Thymus (tissue), 11 donors: ENCODE results near the gene OPRM1. TPM values are rescaled to one million over a fixed set of nuclear protein-coding genes. Genes with fewer than 3 reads are reported as not detected.
A peak's percentile ranks its signal among the peaks of the same experiment; 100 is the strongest.

ENCODE experiments used
- DNase-seq, 9 donors: peaks; one replicate each; pipeline ENCODE4 v3.0.0-alpha.2; 2013; ENCODE audit warnings: low spot score in 9 of 9, low read depth in 6 of 9, missing footprints in 1 of 9
- H3K27ac ChIP-seq, 2 donors: one replicate each; pipeline ENCODE4 v1.5.1; 2013; ENCODE audit warnings: control low read depth in 1 of 2, low read depth in 1 of 2, low read length in 1 of 2, mild to moderate bottlenecking in 1 of 2, moderate library complexity in 1 of 2
- H3K27me3 ChIP-seq, 2 donors: one replicate each; pipeline ENCODE4 v1.5.1; 2013; ENCODE audit warnings: low read length in 1 of 2; ENCODE audit not compliant: control insufficient read depth in 2 of 2, insufficient read depth in 1 of 2
- H3K36me3 ChIP-seq, 2 donors: one replicate each; pipeline ENCODE4 v1.5.1; 2013; ENCODE audit warnings: low read length in 1 of 2, mild to moderate bottlenecking in 1 of 2, moderate library complexity in 1 of 2; ENCODE audit not compliant: control insufficient read depth in 2 of 2, insufficient read depth in 2 of 2
- H3K4me1 ChIP-seq, 2 donors: one replicate each; pipeline ENCODE4 v1.5.1; 2013; ENCODE audit warnings: low read length in 2 of 2; ENCODE audit not compliant: control insufficient read depth in 2 of 2, insufficient read depth in 2 of 2
- H3K4me3 ChIP-seq, 2 donors: one replicate each; pipeline ENCODE4 v1.5.1; 2013; ENCODE audit warnings: low read length in 2 of 2, control low read depth in 1 of 2, mild to moderate bottlenecking in 1 of 2
- H3K9me3 ChIP-seq, 2 donors: one replicate each; pipeline ENCODE4 v1.5.1; 2013; ENCODE audit warnings: low read length in 1 of 2, mild to moderate bottlenecking in 1 of 2; ENCODE audit not compliant: control insufficient read depth in 2 of 2, insufficient read depth in 1 of 2
- WGBS: extraction: QIAGEN DNeasy Blood & Tissue Kit; methylation state at CpG from one replicate; pipeline ENCODE4 v1.1.7; 2013; 5-methylcytosine and 5-hydroxymethylcytosine counted together
- polyA plus RNA-seq: library from polyadenylated mRNA; stranded (reverse); fragments of 200-250 nt; gene quantifications from one replicate; pipeline ENCODE4 v1.2.3, GENCODE V29; 2013
- total RNA-seq: library from RNA; stranded (reverse); fragments of 120-200 nt; gene quantifications from one replicate; pipeline ENCODE4 v1.2.4, GENCODE V29; 2013
- donor health status: healthy.

The OPRM1 gene
- total and polyA plus RNA-seq, 2 donors, result 0.02 TPM; not detected in 1

GRCh38 chr6:154277629-154278017 lies 238.6 kb downstream of the OPRM1 start:
- no peaks in the 10 kb centered on the region for H3K27me3 ChIP-seq
- no peak overlapping the region for H3K4me3 ChIP-seq
- no peaks in the 10 kb centered on the region for H3K9me3 ChIP-seq
- no peaks in the 10 kb centered on the region for H3K36me3 ChIP-seq
- WGBS, result 31% methylated on average over 7 of the region's 7 CpGs
- H3K4me1 ChIP-seq, result peaks cover 5 to 20% of the 10 kb centered on the region in 2 donors
- no peak overlapping the region for H3K27ac ChIP-seq
- peak in 1 of 9 donors; percentile 40 for DNase-seq

GRCh38 chr6:154280521-154280920 lies 241.5 kb downstream of the OPRM1 start:
- 69% methylated on average over 2 of the region's 2 CpGs for WGBS
- H3K36me3 ChIP-seq, result no peaks in the 10 kb centered on the region
- H3K4me1 ChIP-seq, result peaks cover 0 to 8% of the 10 kb centered on the region in 2 donors
- DNase-seq, result no peak
- no peaks in the 10 kb centered on the region for H3K27me3 ChIP-seq
- no peak overlapping the region for H3K27ac ChIP-seq
- no peak overlapping the region for H3K4me3 ChIP-seq
- H3K9me3 ChIP-seq, result no peaks in the 10 kb centered on the region

- Histone ChIP-seq H3K27me3 (no peaks in the 10 kb centered on the region), H3K27ac (no peak overlapping the region), H3K4me1 (no peaks in the 10 kb centered on the region), H3K4me3 (no peak overlapping the region), H3K9me3 (no peaks in the 10 kb centered on the region), H3K36me3 (no peaks in the 10 kb centered on the region)
- 98% methylated on average over 7 of the region's 7 CpGs for WGBS
- DNase-seq, result no peak
These were observed 245.3 kb downstream of the OPRM1 start for GRCh38 chr6:154284313-154284853.

GRCh38 chr6:154285826-154286225 lies 246.8 kb downstream of the OPRM1 start:
- Histone ChIP-seq H3K27me3 (no peaks in the 10 kb centered on the region), H3K27ac (no peak overlapping the region), H3K36me3 (no peaks in the 10 kb centered on the region), H3K9me3 (peaks cover 0 to 3% of the 10 kb centered on the region in 2 donors), H3K4me3 (no peak overlapping the region), H3K4me1 (no peaks in the 10 kb centered on the region)
- 93% methylated on average over 1 of the region's 1 CpG for WGBS
- DNase-seq, result no peak

- H3K9me3 ChIP-seq, result peaks cover 0 to 3% of the 10 kb centered on the region in 2 donors
- H3K4me3 ChIP-seq, result no peak overlapping the region
- no peaks in the 10 kb centered on the region for H3K4me1 ChIP-seq
- WGBS, result 97% methylated on average over 6 of the region's 6 CpGs
- H3K27ac ChIP-seq, result no peak overlapping the region
- no peaks in the 10 kb centered on the region for H3K36me3 ChIP-seq
- H3K27me3 ChIP-seq, result no peaks in the 10 kb centered on the region
- DNase-seq, result no peak
These were observed 250.9 kb downstream of the OPRM1 start for GRCh38 chr6:154289818-154290508.

- H3K36me3 ChIP-seq, result no peaks in the 10 kb centered on the region
- 65% methylated on average over 3 of the region's 3 CpGs for WGBS
- H3K27me3 ChIP-seq, result no peaks in the 10 kb centered on the region
- no peak overlapping the region for H3K4me3 ChIP-seq
- no peak for DNase-seq
- no peak overlapping the region for H3K27ac ChIP-seq
- peaks cover 0 to 2% of the 10 kb centered on the region in 2 donors for H3K4me1 ChIP-seq
- H3K9me3 ChIP-seq, result peaks cover 0 to 8% of the 10 kb centered on the region in 2 donors
These were observed 253.0 kb downstream of the OPRM1 start for GRCh38 chr6:154292066-154292465.

GRCh38 chr6:154292855-154293519 lies 253.9 kb downstream of the OPRM1 start:
- no peaks in the 10 kb centered on the region for H3K36me3 ChIP-seq
- DNase-seq, result no peak
- peaks cover 0 to 8% of the 10 kb centered on the region in 2 donors for H3K9me3 ChIP-seq
- WGBS, result 96% methylated on average over 4 of the region's 4 CpGs
- H3K27ac ChIP-seq, result no peak overlapping the region
- no peaks in the 10 kb centered on the region for H3K27me3 ChIP-seq
- no peak overlapping the region for H3K4me3 ChIP-seq
- H3K4me1 ChIP-seq, result peaks cover 0 to 2% of the 10 kb centered on the region in 2 donors

GRCh38 chr6:154295733-154296132 lies 256.7 kb downstream of the OPRM1 start:
- DNase-seq, result no peak
- H3K9me3 ChIP-seq, result peaks cover 0 to 5% of the 10 kb centered on the region in 2 donors
- peaks cover 0 to 2% of the 10 kb centered on the region in 2 donors for H3K4me1 ChIP-seq
- no peak overlapping the region for H3K27ac ChIP-seq
- no peak overlapping the region for H3K4me3 ChIP-seq
- 71% methylated on average over 4 of the region's 4 CpGs for WGBS
- H3K27me3 ChIP-seq, result no peaks in the 10 kb centered on the region
- H3K36me3 ChIP-seq, result no peaks in the 10 kb centered on the region
